HEK293 (cell line): ENCODE results near the gene LGALS3BP.

Experiments
- CTCF ChIA-PET: fragments of 350-600 bp; formaldehyde crosslinking; extraction: SDS; loops from one replicate; lab custom pipeline; 2021; ENCODE audit warnings: antibody characterized with exemption; lab: Yijun Ruan, JAX
- POLR2A ChIA-PET: fragments of 300-600 bp; formaldehyde crosslinking; extraction: SDS; loops from one replicate; lab custom pipeline; 2020; ENCODE audit warnings: antibody characterized with exemption, inconsistent platforms; lab: Yijun Ruan, JAX
- H3K27ac ChIP-seq: fragments of 200-500 bp; sonication (Bioruptor generic); 2 replicates; pipeline ENCODE4 v1.5.1; 2014; ENCODE audit warnings: low read depth, low read length, control low read depth, inconsistent platforms; ENCODE audit errors: extremely low read depth
- H3K36me3 ChIP-seq, 2 experiments: fragments of 200-500 bp in 1 of 2; sonication (Bioruptor generic) in 1 of 2; 1 replicate in 1 of 2; 2 replicates in 1 of 2; pipeline ENCODE4 v1.5.1; 2014 to 2017; ENCODE audit warnings: inconsistent platforms in 2 of 2, low read length in 2 of 2; ENCODE audit not compliant: control insufficient read depth in 2 of 2, insufficient read depth in 1 of 2
- H3K4me1 ChIP-seq: fragments of 200-500 bp; sonication (Bioruptor generic); 2 replicates; pipeline ENCODE4 v1.5.1; 2014; ENCODE audit warnings: mild to moderate bottlenecking, low read length, inconsistent platforms; ENCODE audit not compliant: control insufficient read depth, insufficient read depth
- H3K4me3 ChIP-seq: 2 replicates; pipeline ENCODE4 v1.5.1; 2011; ENCODE audit warnings: low read depth, mild to moderate bottlenecking, control low read depth, low read length, moderate library complexity
- H3K9me3 ChIP-seq: fragments of 200-500 bp; sonication (Bioruptor generic); 2 replicates; pipeline ENCODE4 v1.5.1; 2014; ENCODE audit warnings: low read depth, low read length, inconsistent platforms; ENCODE audit not compliant: control insufficient read depth, insufficient read depth
- BCL11B ChIP-seq: fragments of 450-650 bp; formaldehyde crosslinking; IDR thresholded peaks from 2 replicates; pipeline ENCODE4 v1.5.1; 2016; ENCODE audit warnings: low read depth, missing biosample characterization, missing genetic modification characterization
- PRDM10 ChIP-seq: fragments of 450-650 bp; formaldehyde crosslinking; IDR thresholded peaks from 2 replicates; pipeline ENCODE4 v1.5.1; 2016; ENCODE audit warnings: missing biosample characterization, missing genetic modification characterization
- SETDB1 ChIP-seq: IDR thresholded peaks from one replicate; pipeline ENCODE4 v1.6.1; 2017; ENCODE audit warnings: mild to moderate bottlenecking, low read length, moderate library complexity, mixed read lengths; ENCODE audit not compliant: insufficient read length
- TSHZ1 ChIP-seq: fragments of 450-650 bp; formaldehyde crosslinking; IDR thresholded peaks from 2 replicates; pipeline ENCODE4 v1.5.1; 2016; ENCODE audit warnings: missing biosample characterization, missing genetic modification characterization, borderline replicate concordance
- ZBTB8A ChIP-seq: fragments of 450-650 bp; formaldehyde crosslinking; IDR thresholded peaks from 2 replicates; pipeline ENCODE4 v1.5.1; 2016; ENCODE audit warnings: missing biosample characterization, missing genetic modification characterization
- ZIC2 ChIP-seq: fragments of 450-650 bp; formaldehyde crosslinking; IDR thresholded peaks from 2 replicates; pipeline ENCODE4 v1.5.1; 2016; ENCODE audit warnings: missing biosample characterization, missing genetic modification characterization
- ZNF114 ChIP-seq: fragments of 450-650 bp; formaldehyde crosslinking; IDR thresholded peaks from 2 replicates; pipeline ENCODE4 v1.5.0; 2017; ENCODE audit warnings: missing biosample characterization, missing genetic modification characterization
- ZNF155 ChIP-seq: fragments of 450-650 bp; formaldehyde crosslinking; IDR thresholded peaks from 2 replicates; pipeline ENCODE4 v1.5.1; 2016; ENCODE audit warnings: missing biosample characterization, missing genetic modification characterization
- ZNF280D ChIP-seq: fragments of 450-650 bp; formaldehyde crosslinking; IDR thresholded peaks from 2 replicates; pipeline ENCODE4 v1.5.1; 2016; ENCODE audit warnings: missing biosample characterization, missing genetic modification characterization
- ZNF362 ChIP-seq: fragments of 450-650 bp; formaldehyde crosslinking; IDR thresholded peaks from 2 replicates; pipeline ENCODE4 v1.5.1; 2016; ENCODE audit warnings: missing biosample characterization, missing genetic modification characterization
- ZNF433 ChIP-seq: fragments of 450-650 bp; formaldehyde crosslinking; IDR thresholded peaks from 2 replicates; pipeline ENCODE4 v1.5.1; 2016; ENCODE audit warnings: missing biosample characterization, missing genetic modification characterization, low read depth
- ZNF530 ChIP-seq: fragments of 450-650 bp; formaldehyde crosslinking; IDR thresholded peaks from 2 replicates; pipeline ENCODE4 v1.5.1; 2016; ENCODE audit warnings: low read depth, missing biosample characterization, missing genetic modification characterization
- ZNF560 ChIP-seq: fragments of 450-650 bp; formaldehyde crosslinking; IDR thresholded peaks from 2 replicates; pipeline ENCODE4 v1.5.1; 2017; ENCODE audit warnings: missing biosample characterization, missing genetic modification characterization, borderline replicate concordance
- ZNF624 ChIP-seq: fragments of 450-650 bp; formaldehyde crosslinking; IDR thresholded peaks from 2 replicates; pipeline ENCODE4 v1.5.1; 2017; ENCODE audit warnings: missing biosample characterization, missing genetic modification characterization
- ZNF830 ChIP-seq: fragments of 450-650 bp; IDR thresholded peaks from 2 replicates; pipeline ENCODE4 v1.5.0; 2018; ENCODE audit warnings: missing biosample characterization, missing genetic modification characterization, low read depth, mild to moderate bottlenecking, moderate library complexity

LGALS3BP gene

GRCh38 chr17:78999056-78999768 lies 19.5 kb upstream of the LGALS3BP start (continued):
- TF ChIP-seq ZNF280D (tag by site-specific recombination) (no peak), ZNF530 (tag by site-specific recombination) (no peak), ZNF624 (no peak), BCL11B (tag by site-specific recombination) (no peak), PRDM10 (no peak), ZNF362 (tag by site-specific recombination) (peak; percentile 80), ZNF830 (tag by site-specific recombination) (no peak), ZNF433 (tag by site-specific recombination) (no peak), ZNF560 (no peak)

- POLR2A ChIA-PET, result no interaction called here
- CTCF ChIA-PET, result interaction anchor here (0.5 to 0.9 kb wide), 2 partner anchors 27 to 394 kb away, joined by 3 read pairs; no protein-coding TSS in a partner anchor
- Histone ChIP-seq H3K4me3 (no peak overlapping the region), H3K27ac (0 out of 2 replicates have a peak overlapping the region, but pooled peaks have one; percentile 41), H3K9me3 (no peaks in the 10 kb centered on the region), H3K36me3 (peaks cover 0 to 82% of the 10 kb centered on the region in 2 experiments; a peak in 2 of 3 replicates), H3K4me1 (no peaks in the 10 kb centered on the region)
- no peak for TF ChIP-seq TSHZ1 (tag by site-specific recombination)
- TF ChIP-seq ZNF114 (tag by site-specific recombination), result no peak
- TF ChIP-seq SETDB1, result no peak
- no peak for TF ChIP-seq ZBTB8A (tag by site-specific recombination)
- TF ChIP-seq ZIC2 (tag by site-specific recombination), result no peak
- no peak for TF ChIP-seq ZNF155 (tag by site-specific recombination)
These were observed 18.8 kb upstream of the LGALS3BP start for GRCh38 chr17:78998311-78999055.
